Middle frontal gyrus (tissue), 1 donor: Measurements from ENCODE around the gene ARL6IP4.

Experiments
- DNase-seq: peaks from one replicate; pipeline ENCODE4 v3.0.0-alpha.2; 2015; ENCODE audit warnings: low spot score; ENCODE audit errors: extremely low spot score

Gene ARL6IP4

DNA sequence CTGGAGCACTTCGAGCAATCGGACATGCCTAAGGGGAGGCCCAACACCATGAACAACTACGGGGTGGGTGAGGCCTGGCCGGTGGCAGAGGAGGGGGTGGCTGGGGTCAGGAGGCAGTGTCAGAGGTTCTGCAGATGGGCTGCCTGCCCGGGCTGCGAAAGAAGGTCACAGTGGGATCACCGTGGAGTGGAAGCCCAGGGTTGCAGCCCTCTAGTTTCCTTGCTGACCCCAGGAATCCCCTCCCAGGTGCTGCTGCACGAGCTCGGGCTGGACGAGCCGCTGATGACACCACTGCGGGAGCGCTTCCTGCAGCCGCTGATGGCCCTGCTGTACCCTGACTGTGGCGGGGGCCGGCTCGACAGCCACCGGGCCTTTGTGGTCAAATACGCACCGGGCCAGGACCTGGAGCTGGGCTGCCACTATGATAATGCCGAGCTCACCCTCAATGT is 1.9 kb upstream of the ARL6IP4 start:
- no peak for DNase-seq

DNA sequence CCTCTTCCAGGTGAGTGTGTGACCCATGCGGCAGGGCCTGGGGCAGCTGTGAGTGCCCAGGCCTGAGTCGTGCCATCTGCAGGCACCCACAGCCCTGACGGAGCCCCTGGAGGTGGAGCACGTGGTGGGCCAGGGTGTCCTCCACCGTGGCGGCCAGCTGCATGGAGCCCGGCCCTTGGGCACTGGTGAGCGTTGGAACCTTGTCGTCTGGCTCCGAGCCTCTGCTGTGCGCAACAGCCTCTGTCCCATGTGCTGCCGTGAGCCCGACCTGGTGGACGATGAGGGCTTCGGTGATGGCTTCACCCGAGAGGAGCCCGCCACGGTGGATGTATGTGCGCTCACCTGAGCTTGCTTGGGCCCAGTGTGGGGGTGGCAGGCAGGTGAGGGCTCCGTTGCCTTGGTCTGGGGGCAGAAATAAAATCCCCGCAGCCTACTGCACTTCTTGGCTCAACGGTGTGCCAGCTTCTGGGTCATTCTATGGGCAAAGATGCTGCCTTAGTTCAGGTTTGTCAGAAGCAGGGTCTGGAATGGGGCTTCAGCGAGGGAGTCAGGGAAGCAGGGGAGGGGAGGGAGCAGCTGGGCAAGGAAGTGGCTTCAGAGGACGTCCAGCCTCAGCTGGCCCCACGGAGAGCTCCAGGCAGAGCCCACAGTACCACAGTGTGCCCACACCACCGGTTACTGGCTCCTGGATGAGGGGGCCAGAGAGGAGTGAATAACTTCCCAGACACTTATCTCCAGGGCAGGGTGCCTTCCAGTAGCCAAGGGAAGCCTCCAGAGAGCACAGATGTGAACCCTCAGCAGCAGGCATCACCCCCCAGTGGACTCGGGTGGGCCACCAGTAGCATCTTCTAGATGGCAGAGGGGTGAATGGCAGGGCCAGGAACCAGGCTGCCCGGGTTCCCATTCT is 1.2 kb upstream of the ARL6IP4 start:
- DNase-seq, result no peak

DNA sequence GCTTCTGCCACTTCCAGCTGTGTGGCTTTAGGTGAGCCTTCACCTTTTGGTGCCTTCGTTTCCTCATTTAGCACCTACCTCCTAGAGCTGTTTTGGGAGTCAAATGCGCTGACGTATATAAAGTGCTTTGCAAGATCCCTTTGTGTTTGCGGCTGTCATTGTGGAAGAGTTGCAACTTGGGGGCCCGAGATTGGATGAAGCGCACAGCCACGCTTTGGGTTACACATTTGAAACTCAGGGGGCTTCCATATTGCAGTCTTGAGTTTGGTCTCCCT is 636 bp upstream of the ARL6IP4 start:
- DNase-seq, result no peak

DNA sequence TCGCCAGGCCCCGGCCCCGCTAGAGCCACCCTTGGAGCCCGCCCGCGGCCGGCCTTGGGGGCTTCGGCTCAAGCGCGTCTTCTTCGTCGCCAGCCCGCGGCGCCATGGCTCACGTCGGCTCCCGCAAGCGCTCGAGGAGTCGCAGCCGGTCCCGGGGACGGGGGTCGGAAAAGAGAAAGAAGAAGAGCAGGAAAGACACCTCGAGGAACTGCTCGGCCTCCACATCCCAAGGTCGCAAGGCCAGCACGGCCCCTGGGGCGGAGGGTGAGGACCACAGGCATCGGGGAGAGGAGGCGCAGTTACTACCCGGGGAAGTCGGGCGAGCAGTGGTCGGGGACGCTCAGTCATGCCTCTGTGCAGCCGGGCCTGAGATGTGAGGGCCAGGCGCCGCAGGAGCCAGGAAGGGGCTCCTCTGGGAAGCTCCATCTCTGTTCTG is 573 bp downstream of the ARL6IP4 start:
- no peak for DNase-seq

DNA sequence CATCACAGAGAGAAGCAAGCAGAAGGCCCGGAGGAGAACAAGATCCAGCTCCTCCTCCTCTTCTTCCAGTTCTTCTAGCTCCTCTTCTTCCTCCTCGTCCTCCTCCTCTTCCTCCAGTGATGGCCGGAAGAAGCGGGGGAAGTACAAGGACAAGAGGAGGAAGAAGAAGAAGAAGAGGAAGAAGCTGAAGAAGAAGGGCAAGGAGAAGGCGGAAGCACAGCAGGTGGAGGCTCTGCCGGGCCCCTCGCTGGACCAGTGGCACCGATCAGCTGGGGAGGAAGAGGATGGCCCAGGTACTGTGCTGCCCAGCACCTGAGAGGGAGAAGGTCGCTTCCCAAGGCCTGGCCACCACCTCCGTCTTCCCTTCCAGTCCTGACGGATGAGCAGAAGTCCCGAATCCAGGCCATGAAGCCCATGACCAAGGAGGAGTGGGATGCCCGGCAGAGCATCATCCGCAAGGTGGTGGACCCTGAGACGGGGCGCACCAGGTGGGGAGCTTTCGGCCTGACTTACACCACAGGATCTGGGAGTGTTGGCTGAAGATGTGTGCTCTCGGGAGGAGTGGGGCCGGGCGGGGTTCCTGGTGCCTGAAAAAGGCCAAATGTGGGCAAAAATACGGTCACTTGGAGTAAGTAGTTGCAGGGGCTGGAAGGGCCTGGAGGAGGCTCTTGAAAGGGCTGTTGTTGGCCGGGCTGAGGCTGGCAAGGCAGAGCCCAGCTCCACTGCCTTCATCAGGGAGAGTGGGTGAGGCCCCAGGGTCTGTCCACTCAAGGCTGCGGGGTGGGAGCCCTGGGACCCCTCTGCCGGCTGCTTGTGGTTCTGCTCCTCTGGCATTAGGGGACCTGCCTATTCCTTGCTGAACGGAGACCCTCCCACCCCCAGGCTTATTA is 1.4 kb downstream of the ARL6IP4 start:
- DNase-seq, result no peak

DNA sequence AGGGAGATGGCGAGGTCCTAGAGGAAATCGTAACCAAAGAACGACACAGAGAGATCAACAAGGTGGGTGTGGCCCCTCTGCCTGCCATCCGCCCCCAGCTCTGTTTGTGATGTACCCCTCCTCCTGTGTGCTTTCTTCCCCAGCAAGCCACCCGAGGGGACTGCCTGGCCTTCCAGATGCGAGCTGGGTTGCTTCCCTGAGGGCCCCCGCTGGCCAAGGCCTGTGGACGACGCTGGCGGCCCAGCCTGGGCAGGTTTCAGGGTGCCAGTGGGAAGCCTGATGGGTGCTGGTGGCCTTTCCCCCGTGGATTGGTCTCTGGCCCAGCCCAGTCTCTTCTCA is 2.0 kb downstream of the ARL6IP4 start:
- no peak for DNase-seq

DNA sequence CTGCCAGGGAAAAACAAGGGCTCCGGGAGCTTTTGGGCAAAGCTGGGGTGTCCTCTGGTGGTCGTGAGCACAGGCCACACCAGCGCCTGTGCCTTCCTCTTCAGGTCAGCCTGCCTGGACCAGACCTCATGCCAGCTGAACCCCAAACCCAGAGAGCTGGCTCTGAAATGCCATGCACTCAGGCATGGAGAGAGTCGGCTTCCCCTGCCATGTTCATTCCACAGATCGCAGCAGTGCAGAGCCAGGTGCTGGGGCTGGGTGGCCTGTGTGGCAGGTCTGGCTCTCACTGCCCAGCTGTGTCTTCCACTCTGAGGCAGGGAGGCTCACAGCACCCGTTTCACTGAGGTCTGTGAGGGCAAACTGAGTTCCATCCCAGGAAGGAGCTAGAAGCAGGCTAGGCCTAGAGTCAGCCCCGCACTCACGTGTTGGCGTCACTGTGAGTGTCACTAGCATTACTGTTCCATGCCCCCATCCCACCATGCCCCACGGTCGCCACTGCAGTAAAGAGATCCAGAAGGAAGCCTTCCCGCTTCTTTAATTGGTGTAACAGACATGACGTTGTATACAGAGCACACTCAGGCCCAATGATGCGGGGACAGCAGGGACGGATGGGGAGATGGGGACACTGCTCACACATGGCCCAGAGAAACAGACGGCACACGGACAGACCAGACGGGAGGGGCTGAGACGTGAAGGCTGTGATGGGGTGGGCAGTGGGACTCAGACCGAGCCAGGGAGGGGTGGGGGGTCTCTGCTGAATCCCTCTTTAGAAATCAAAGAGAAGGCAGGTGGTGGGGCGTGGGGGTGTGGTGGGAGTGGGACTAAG is 2.7 kb downstream of the ARL6IP4 start:
- DNase-seq, result no peak

DNA sequence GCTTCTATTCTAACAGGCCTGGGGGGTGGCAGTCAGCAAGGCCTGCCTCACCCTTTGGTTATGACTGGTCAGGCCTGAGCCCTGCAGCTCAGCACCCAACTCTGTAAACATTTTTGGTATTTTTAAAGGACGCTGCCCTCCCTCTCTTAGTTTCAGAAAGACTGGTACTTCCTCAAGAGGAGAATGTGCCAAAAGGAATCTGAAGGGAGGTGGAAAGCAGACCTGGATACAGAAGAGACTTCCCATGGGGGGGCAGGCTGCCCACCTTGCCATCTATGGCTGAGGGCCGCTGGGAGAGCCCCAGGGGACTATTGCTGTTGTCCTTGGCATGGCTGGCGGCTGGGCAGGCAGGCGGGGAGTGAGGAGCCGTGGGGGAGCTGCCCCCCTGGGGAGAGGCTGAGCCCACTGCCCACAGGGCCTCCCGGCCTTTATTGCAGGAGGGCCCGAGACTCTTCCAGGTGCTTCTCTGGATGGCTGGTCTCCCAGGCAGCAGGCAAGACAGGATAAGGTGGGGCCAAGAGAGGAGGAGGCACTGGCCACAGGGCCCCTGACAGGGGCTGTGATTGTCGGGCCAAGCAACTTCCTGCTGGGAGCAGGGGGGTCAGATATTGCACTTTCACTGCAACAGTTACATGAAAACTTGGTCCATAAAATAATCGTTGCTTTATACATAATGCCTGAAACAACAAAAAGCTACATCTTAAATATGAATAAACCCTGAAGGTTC is 3.5 kb downstream of the ARL6IP4 start:
- no peak for DNase-seq

DNA sequence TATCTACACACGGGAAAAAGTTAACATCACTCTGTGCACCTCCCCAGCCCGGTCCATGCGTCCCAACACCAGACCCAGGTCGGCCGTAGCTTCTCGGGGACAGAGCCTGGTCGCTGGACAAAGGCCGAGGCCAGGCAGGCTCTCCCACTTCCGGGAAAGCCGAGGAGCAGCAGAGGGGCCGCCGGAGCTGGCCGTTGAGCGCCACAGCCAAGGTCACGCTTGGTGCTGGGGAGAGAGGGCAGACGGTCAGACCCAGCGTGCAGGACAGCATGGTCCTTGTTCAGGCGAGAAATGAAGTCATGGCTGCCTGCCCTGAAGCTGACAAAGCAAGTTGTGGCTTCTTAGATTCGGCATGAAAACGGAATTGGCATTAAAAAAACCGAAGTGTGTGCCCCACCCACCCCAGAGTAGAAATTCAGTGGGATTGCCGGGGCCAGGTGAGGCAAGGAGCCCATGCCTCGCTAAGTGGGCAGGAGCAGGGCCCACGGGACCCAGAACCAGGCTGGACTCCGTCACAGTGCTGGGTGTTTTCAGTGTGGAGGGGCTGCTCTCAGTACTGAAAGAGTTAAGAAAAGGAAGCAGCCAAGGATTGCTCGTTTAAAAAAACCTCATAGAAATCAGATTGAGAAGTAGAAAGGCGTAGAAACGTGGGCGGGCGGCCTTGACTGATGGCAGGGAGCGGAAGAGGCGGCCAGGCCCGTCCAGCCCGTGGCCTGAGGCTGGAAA is 4.3 kb downstream of the ARL6IP4 start:
- DNase-seq, result no peak

DNA sequence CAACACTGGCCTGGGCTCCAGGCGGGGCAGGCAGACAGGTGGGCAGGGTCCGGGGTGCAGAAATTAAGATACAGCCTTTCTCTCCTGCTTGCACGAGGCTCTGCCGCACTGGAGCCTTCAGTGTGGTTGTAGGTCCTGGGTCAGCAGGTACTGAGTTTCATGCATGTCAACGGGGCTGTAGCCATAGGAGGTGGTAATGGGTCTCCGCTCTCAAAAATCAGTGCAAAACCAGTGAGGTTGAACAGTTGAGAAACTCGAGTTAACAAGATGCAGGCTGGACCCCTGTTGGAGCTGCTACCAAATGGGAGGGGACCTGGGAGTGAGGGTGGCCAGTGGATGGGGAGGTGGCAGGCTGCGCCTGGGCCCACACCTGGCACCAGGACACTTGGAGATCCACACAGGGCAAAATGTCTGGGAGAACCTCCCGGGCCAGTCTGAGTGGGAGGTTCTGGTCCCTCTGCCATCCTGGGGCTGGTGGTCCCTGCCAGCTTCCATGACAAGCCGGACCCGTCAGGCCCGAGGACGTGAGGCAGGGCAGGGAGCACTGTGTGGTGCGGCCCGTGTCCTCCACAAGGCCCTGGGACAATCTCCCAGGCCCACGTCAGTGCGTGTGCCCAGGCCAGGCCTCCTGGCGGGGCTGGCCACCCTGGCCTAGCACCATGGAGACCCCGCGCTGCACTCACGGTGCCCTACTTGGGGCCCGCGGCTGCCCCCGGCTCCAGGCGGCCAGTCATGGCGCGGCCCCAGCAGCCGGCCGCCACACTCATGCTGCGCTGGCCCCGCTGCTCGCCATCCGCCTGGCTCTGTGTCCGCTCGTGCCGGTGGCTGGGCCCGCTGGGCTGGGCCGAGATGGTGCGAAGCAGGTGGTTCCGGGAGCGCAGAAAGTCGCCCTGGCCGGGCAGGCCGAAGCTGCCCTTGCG is 5.1 kb downstream of the ARL6IP4 start:
- no peak for DNase-seq

DNA sequence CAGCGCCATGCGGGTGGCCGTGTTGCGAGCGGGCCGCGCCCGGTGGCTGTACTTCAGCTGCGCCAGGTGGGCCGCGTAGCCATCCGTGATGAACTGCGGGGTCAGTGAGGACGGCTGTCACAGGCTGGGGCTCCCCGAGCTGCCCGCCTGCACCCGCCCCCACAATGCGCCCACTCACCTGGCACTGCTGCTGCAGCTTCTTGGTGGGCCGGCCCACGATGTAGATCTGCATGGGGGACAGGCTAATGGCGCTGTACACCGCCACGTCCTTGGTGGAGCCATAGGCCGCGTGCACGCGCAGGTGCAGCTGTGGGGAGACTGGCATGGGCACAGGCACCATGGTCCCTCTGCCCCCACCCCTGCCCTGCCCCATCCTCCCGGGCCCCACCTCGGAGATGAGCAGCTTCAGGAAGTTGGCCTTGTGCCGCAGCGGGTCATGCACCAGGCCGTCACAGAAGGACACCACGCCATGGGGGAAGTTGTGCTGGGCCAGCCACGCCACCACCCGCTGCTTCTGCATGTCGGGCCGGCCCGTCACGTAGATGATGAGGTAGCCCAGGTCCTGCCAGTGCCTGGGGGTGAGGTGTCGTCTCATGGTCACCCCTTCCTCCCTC is 5.9 kb downstream of the ARL6IP4 start:
- DNase-seq, result no peak

DNA sequence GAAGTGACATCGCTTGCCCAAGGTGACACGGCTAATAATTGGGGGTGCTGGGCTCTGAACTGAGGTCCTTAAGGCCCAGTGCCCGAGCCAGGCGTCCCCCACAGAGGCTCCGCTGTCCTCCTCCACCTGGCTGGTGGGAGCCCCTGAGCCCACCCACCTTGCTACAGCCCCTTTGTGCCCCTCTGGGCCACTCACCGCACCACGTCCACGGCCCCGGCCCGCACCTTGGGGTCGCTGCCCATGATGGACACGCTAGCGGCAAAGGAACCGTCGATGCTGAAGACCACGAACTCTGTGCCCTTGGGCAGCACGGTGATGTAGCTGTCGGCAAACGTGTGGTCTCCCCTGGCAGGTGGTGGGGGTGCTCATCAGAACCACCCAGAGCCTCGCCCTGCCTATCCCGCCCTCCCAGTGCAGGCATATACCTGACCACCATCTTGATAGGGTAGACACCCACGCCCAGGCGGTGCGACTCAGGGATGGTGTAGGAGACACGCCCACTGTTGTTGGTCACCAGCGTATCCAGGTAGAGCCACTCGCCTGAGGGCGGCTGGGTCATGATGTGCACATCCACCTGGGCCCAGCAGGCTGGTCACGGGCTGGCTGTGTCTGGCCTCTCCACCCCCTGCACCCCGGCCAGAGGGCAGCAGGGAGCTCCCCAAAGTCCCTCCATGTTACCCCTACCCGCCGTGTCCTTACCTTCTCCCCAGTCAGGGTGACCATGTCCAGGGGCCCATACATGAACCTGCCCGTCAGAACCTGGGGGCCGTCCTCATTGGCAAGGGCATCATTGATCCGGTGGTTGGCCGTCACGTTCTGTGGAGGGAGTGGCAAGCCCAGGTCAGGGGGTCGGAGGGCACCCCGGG is 6.8 kb downstream of the ARL6IP4 start:
- DNase-seq, result no peak

DNA sequence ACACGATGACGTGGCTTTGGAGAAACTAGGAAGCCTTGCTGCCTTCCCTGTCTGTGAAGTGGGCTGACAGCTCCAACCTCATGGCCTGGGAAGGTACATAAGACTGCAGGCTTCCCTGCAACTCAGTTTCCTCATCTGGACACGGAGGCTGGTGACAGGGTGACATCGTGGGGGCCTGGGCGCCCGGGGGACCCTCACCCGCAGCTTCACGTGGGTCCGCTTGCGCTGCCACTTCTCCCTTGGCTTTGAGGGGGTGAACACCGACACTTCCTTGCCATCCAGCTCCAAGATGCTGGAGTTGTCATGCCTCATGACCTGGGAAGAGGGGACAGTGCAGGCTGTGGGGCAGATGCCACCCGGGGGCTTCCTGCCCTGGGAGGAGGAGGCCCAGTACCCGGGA is 7.6 kb downstream of the ARL6IP4 start:
- DNase-seq, result no peak

DNA sequence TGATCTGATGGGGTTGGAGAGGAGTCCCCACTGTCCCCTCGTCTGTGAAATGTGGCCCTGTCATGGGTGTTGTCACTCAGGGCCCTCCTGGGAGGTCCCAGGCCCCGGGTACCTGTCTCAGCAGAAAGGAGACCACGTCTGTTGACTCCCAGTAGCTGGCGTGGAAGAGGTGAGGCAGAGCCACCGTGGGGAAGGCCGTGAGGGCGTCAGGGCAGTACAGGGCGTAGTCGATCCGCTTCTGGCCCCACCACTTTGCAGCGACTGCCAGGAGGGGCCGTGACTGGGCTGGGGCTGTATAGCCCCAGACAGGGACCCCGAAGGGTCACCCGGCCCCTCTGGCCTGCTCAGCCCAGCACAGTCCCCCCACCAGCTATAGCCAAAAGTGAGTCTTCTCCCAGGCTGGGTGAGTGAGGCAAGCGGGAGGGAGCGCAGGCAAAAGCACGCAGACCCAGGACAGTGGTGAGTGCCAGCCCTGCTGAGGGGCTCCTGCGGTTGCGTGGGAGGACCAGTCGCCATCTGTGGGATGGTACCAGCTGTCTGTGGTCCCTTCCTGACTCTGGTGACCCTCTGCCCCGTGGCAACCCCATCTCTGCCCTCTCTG is 8.2 kb downstream of the ARL6IP4 start:
- no peak for DNase-seq

DNA sequence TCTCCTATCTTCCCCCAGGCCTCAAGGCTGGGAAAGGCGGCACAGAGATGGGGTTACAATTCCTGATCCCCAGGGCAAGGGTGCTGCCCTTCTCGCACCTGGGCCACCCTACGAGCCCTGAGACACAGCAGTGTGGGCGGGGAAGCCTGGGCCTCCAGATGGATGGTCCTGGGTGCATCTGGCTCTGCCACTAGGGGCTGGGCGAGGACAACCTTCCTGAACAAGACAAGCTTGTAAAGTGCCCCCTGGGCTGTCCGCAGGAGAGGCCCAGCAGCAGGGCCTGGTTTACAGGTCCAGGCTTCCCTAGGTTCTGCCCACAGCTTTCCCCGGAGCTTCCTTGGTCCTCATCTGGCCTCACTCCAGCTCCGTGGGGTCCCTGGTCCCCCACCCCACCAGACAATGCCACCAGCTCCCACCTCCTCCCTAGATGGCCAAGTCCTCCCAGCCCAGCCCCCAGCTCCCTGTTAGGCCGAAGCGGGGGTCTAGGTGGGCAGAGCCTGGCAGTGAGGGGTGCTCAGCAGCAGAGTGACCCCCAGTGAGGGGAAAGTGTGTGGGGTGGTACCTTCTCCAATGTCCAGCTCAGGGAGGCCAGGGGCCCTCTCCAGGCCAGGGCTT is 8.9 kb downstream of the ARL6IP4 start:
- DNase-seq, result no peak

DNA sequence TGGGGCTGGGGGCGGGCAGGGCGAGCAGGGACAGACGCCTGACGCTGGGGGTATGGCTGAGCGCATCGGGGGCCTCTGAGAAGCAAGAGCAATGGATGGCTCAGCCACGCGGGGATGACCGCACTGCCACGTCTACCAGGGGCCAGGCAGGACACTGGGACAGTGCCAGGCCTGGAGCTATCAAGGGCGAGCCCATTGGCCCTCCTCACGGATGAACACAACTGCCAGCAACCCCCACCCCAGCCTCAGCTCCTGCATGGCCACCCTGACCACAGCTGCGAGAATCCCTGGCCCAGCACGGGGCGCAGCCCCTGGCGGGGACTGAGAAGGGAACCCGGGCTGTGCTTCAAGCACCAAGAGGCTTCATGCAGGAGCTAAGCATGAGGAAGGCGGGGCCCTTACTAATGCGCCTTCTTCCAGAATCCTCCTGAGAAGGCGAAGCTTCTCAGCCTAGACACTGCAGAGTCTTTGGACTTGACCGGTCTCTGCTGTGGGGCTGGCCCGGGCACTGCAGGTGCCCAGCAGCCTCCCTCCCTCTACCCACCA is 9.5 kb downstream of the ARL6IP4 start:
- DNase-seq, result no peak

DNA sequence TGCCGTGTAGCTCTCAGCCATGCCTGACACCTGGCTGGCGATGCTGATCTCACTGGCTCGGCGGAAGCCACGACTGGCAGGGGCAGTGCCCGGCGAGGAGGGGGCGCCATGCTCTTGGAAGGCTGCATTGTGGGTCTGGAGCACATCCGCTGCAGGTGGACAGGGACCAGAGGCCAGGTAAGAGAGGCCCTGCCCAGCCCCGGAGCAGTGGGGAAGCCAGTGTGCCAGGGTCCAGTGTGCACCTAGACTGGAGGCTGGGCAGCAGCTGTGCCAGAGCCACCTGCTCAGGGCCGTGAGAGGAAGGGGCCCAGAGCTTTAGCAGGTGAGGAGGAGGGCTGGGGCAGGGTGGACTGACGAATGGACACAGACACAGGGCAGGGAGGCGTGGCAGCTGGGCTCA is 10.1 kb downstream of the ARL6IP4 start:
- DNase-seq, result no peak
